NCI-H2029 treated with DMSO at 0.1 percent for 48 hours (cell line): Measurements from ENCODE around the gene FAM240A.
"Not testable (repeated sequence)": the region's sequence is repeated elsewhere in the genome, so short reads cannot be mapped to it uniquely, and the experiment has no call there.

ENCODE experiments used
- DNase-seq: peaks from one replicate; lab custom pipeline; 2025; lab: John Stamatoyannopoulos, UW

FAM240A gene

GRCh38 chr3:46612324-46612723, at the start of gene FAM240A:
Gene FAM240A, plus strand, starts transcription at chr3:46612525. Its CDS starts 159 bp downstream, at chr3:46612684.
- no peak for DNase-seq

GRCh38 chr3:46564190-46565021, 47.9 kb upstream of the FAM240A start:
- no peak for DNase-seq

- no peak for DNase-seq
These were observed 47.2 kb upstream of the FAM240A start for GRCh38 chr3:46565077-46565476.

- DNase-seq = no peak
These were observed 46.7 kb upstream of the FAM240A start for GRCh38 chr3:46565607-46566039.

- peak; percentile 49 for DNase-seq
These were observed 46.2 kb upstream of the FAM240A start, which contains the start of gene LRRC2 for GRCh38 chr3:46566040-46566641. Gene LRRC2, minus strand, starts transcription at chr3:46566302. Its CDS starts 14,711 bp downstream, at chr3:46551591.

GRCh38 chr3:46571684-46572083, 40.6 kb upstream of the FAM240A start:
- DNase-seq = no peak

- no peak for DNase-seq
These were observed 38.6 kb upstream of the FAM240A start for GRCh38 chr3:46573701-46574100.

GRCh38 chr3:46574243-46574646, 38.1 kb upstream of the FAM240A start:
- DNase-seq = no peak

- DNase-seq = no peak
These were observed 37.3 kb upstream of the FAM240A start for GRCh38 chr3:46574881-46575576.

- no peak for DNase-seq
These were observed 36.6 kb upstream of the FAM240A start for GRCh38 chr3:46575577-46576222.

GRCh38 chr3:46576386-46576785, 35.9 kb upstream of the FAM240A start:
- DNase-seq = no peak

- DNase-seq = no peak
These were observed 35.4 kb upstream of the FAM240A start for GRCh38 chr3:46576879-46577278.

- DNase-seq = not testable (repeated sequence)
These were observed 34.6 kb upstream of the FAM240A start for GRCh38 chr3:46577580-46578249.

GRCh38 chr3:46578973-46579755, 33.2 kb upstream of the FAM240A start:
- DNase-seq = peak; percentile 75

GRCh38 chr3:46579756-46580286, 32.5 kb upstream of the FAM240A start:
- DNase-seq = no peak

- no peak for DNase-seq
These were observed 31.6 kb upstream of the FAM240A start for GRCh38 chr3:46580675-46581074.

GRCh38 chr3:46584598-46585467, 27.5 kb upstream of the FAM240A start:
- DNase-seq = no peak

GRCh38 chr3:46585799-46586693, 26.3 kb upstream of the FAM240A start:
- DNase-seq = no peak
